Caco-2 (cell line): ENCODE data around the gene HDAC2. TPM values are rescaled to one million over a fixed set of nuclear protein-coding genes. Genes with fewer than 3 reads are reported as not detected.

ENCODE experiments used
- BruUV-seq: library from RNA; stranded (reverse); fragments of 400-500 nt; replicated peaks from 2 replicates; lab custom pipeline; 2021; lab: Mats Ljungman, UMichigan
- CTCF ChIA-PET: fragments of 300-600 bp; sonication (Branson Sonifier 250); formaldehyde crosslinking; loops from one replicate; lab custom pipeline; 2022; ENCODE audit warnings: antibody characterized with exemption; lab: Charles Lee
- POLR2A ChIA-PET: fragments of 300-600 bp; sonication (Branson Sonifier 250); formaldehyde crosslinking; loops from one replicate; lab custom pipeline; 2022; ENCODE audit warnings: antibody characterized with exemption; lab: Charles Lee
- DNase-seq, 2 experiments: peaks; one replicate each; pipeline versions ENCODE4 v3.0.0 to v3.0.0-alpha.2; 2020 to 2022
- H3K27me3 ChIP-seq: replicated peaks from 2 replicates; pipeline ENCODE4 v1.6.0; 2011; ENCODE audit warnings: low read length; ENCODE audit not compliant: control insufficient read depth, insufficient read depth
- H3K36me3 ChIP-seq: 2 replicates; pipeline ENCODE4 v1.5.1; 2011; ENCODE audit warnings: low read length; ENCODE audit not compliant: control insufficient read depth, insufficient read depth
- H3K4me1 ChIP-seq: fragments of 250-450 bp; sonication (Bioruptor Pico); 2 replicates; pipeline ENCODE4 v1.5.1; 2020; ENCODE audit warnings: mild to moderate bottlenecking
- H3K4me3 ChIP-seq: 2 replicates; pipeline ENCODE4 v1.5.1; 2011; ENCODE audit warnings: low read depth, mild to moderate bottlenecking, control low read depth, low read length
- H3K9me3 ChIP-seq: fragments of 250-450 bp; sonication (Bioruptor Pico); 2 replicates; pipeline ENCODE4 v1.5.1; 2020; ENCODE audit warnings: mild to moderate bottlenecking, moderate library complexity
- H3K27ac Mint-ChIP-seq: one replicate; pipeline ENCODE4 v1.8.0; 2022; ENCODE audit warnings: mixed read lengths; ENCODE audit not compliant: unreplicated experiment
- H3K27me3 Mint-ChIP-seq: one replicate; pipeline ENCODE4 v1.8.0; 2022; ENCODE audit warnings: mixed read lengths; ENCODE audit not compliant: insufficient read depth, unreplicated experiment
- H3K36me3 Mint-ChIP-seq: one replicate; pipeline ENCODE4 v1.8.0; 2022; ENCODE audit warnings: mild to moderate bottlenecking, mixed read lengths; ENCODE audit not compliant: insufficient read depth, unreplicated experiment
- H3K4me1 Mint-ChIP-seq: one replicate; pipeline ENCODE4 v1.8.0; 2022; ENCODE audit warnings: low read depth, mixed read lengths; ENCODE audit not compliant: unreplicated experiment
- H3K4me3 Mint-ChIP-seq: one replicate; pipeline ENCODE4 v1.8.0; 2022; ENCODE audit warnings: mild to moderate bottlenecking, moderate library complexity, mixed read lengths; ENCODE audit not compliant: unreplicated experiment
- H3K9me3 Mint-ChIP-seq: one replicate; pipeline ENCODE4 v1.8.0; 2022; ENCODE audit warnings: mixed read lengths; ENCODE audit not compliant: unreplicated experiment
- CTCF ChIP-seq, 2 experiments: fragments of 200-600 bp in 1 of 2; IDR thresholded peaks; 1 replicate in 1 of 2; 2 replicates in 1 of 2; pipeline versions ENCODE4 v1.5.1 to v1.8.0; 2011 to 2022; ENCODE audit warnings: antibody characterized with exemption in 1 of 2, control low read depth in 1 of 2, inconsistent platforms in 1 of 2, low read depth in 1 of 2, low read length in 1 of 2, mild to moderate bottlenecking in 1 of 2, moderate library complexity in 1 of 2; ENCODE audit not compliant: insufficient read depth in 1 of 2, severe bottlenecking in 1 of 2, unreplicated experiment in 1 of 2
- intact Hi-C: fragments of 100-400 bp; cut with micrococcal nuclease; formaldehyde crosslinking; loops from one replicate; pipeline ENCODE4 v1.10.0; 2022; ENCODE audit not compliant: unreplicated experiment
- total RNA-seq: library from RNA; stranded (reverse); gene quantifications from 2 replicates; pipeline ENCODE4 v1.2.3, GENCODE V29; 2022

Gene HDAC2
- total RNA-seq, 1 experiment from 2014 or later = 201 TPM

GRCh38 chr6:113999284-113999683, 28.3 kb upstream of the HDAC2 start:
- BruUV-seq = no TSS peak
- no peak overlapping the region for H3K4me3 Mint-ChIP-seq
- CTCF ChIA-PET = no interaction called here
- intact Hi-C loops = loop anchor here (10.0 kb wide), 1 partner anchor 546 kb away; no protein-coding TSS in a partner anchor
- Histone ChIP-seq H3K27me3 (no peaks in the 10 kb centered on the region), H3K4me3 (no peak overlapping the region), H3K36me3 (no peaks in the 10 kb centered on the region), H3K4me1 (peaks cover 47% of the 10 kb centered on the region), H3K9me3 (no peaks in the 10 kb centered on the region)
- POLR2A ChIA-PET = no interaction called here
- peaks cover 57% of the 10 kb centered on the region for H3K4me1 Mint-ChIP-seq
- peak overlapping the region; percentile 19 for H3K27ac Mint-ChIP-seq
- no peaks in the 10 kb centered on the region for H3K9me3 Mint-ChIP-seq
- peaks cover 86% of the 10 kb centered on the region for H3K36me3 Mint-ChIP-seq
- no peaks in the 10 kb centered on the region for H3K27me3 Mint-ChIP-seq
- no peak for DNase-seq
- no peak for TF ChIP-seq CTCF (IDR thresholded peaks at IDR 0.05; ENCODE audit: insufficient read depth in 1 of 2, low read depth in 1 of 2, low read length in 1 of 2, severe bottlenecking in 1 of 2, unreplicated experiment in 1 of 2)

GRCh38 chr6:113998811-113999210, 27.9 kb upstream of the HDAC2 start:
- H3K9me3 Mint-ChIP-seq = no peaks in the 10 kb centered on the region

GRCh38 chr6:113997116-113997515, 26.2 kb upstream of the HDAC2 start:
- Histone ChIP-seq H3K4me3 (no peak overlapping the region), H3K4me1 (peaks cover 47% of the 10 kb centered on the region), H3K9me3 (no peaks in the 10 kb centered on the region), H3K27me3 (no peaks in the 10 kb centered on the region), H3K36me3 (no peaks in the 10 kb centered on the region)
- intact Hi-C loops = loop anchor here (10.0 kb wide), 1 partner anchor 548 kb away; no protein-coding TSS in a partner anchor
- Mint-ChIP-seq H3K36me3 (peaks cover 93% of the 10 kb centered on the region), H3K27me3 (no peaks in the 10 kb centered on the region), H3K4me3 (peak overlapping the region; percentile 55), H3K4me1 (peaks cover 55% of the 10 kb centered on the region), H3K27ac (peak overlapping the region; percentile 66), H3K9me3 (no peaks in the 10 kb centered on the region)
- no peak for DNase-seq
- no TSS peak for BruUV-seq
- ChIA-PET CTCF (interaction anchor here (2.7 kb wide), 1 partner anchor 307 kb away, joined by 21 read pairs; no protein-coding TSS in a partner anchor), POLR2A (interaction anchor here (0.5 kb wide), 1 partner anchor 12 kb away, joined by 3 read pairs; no protein-coding TSS in a partner anchor)
- TF ChIP-seq CTCF (IDR thresholded peaks at IDR 0.05; ENCODE audit: insufficient read depth in 1 of 2, low read depth in 1 of 2, low read length in 1 of 2, severe bottlenecking in 1 of 2, unreplicated experiment in 1 of 2) = no peak

More at GRCh38 chr6:113998811-113999210, 27.9 kb upstream of the HDAC2 start:
- no peak overlapping the region for H3K4me3 ChIP-seq
- H3K27me3 ChIP-seq = no peaks in the 10 kb centered on the region
- peak overlapping the region; percentile 34 for H3K4me3 Mint-ChIP-seq
- ChIA-PET POLR2A (no interaction called here), CTCF (no interaction called here)
- H3K4me1 Mint-ChIP-seq = peaks cover 57% of the 10 kb centered on the region
- no peak for DNase-seq
- H3K9me3 ChIP-seq = no peaks in the 10 kb centered on the region
- H3K4me1 ChIP-seq = peaks cover 47% of the 10 kb centered on the region
- H3K27me3 Mint-ChIP-seq = no peaks in the 10 kb centered on the region
- peaks cover 87% of the 10 kb centered on the region for H3K36me3 Mint-ChIP-seq
- BruUV-seq = no TSS peak
- intact Hi-C loops = loop anchor here (10.0 kb wide), 1 partner anchor 546 kb away; no protein-coding TSS in a partner anchor
- TF ChIP-seq CTCF (IDR thresholded peaks at IDR 0.05; ENCODE audit: insufficient read depth in 1 of 2, low read depth in 1 of 2, low read length in 1 of 2, severe bottlenecking in 1 of 2, unreplicated experiment in 1 of 2) = no peak
- H3K27ac Mint-ChIP-seq = peak overlapping the region; percentile 53
- H3K36me3 ChIP-seq = no peaks in the 10 kb centered on the region
